Stimulated activated naive CD4-positive, alpha-beta T cell (primary cell): Measurements from ENCODE around the gene NADK.

Source experiments
- DNase-seq, 6 experiments: peaks; one replicate each; lab custom pipeline; 2025; lab: John Stamatoyannopoulos, UW

The NADK gene, protein sequence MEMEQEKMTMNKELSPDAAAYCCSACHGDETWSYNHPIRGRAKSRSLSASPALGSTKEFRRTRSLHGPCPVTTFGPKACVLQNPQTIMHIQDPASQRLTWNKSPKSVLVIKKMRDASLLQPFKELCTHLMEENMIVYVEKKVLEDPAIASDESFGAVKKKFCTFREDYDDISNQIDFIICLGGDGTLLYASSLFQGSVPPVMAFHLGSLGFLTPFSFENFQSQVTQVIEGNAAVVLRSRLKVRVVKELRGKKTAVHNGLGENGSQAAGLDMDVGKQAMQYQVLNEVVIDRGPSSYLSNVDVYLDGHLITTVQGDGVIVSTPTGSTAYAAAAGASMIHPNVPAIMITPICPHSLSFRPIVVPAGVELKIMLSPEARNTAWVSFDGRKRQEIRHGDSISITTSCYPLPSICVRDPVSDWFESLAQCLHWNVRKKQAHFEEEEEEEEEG

DNA sequence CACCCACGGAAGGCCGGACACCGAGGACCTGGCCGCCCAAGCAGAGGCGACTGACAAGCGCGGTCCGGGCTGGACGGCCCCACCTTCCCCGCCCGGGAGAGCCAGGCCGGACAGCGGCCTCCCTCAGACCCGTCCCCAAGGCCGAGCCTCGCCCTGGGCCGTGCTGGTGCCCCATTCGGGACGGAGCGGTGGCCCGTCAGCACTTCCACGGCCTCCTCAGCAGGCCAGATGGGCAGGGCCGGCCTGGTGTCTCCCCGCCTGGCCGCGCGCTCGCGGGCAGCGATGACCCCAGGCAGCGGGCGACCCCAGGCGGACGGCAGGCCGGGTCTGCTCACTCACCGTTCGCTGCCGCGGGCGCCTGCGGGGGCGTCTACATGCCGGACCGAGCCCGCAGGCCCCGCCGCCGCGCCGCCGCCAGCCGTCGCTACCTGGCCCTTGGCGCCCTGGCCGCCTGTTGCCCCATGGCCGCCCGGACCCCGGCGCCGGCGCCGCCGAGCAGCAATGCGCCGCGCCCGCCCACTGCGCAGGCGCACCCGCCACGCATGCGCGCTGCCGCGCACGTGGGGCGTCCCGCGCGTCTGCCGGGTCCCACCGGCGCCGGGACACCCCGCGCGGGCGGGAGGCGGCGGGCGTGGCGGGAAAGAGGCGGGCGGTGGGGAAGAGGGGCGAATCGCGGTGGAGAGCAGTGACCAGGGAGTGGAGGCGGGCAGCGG lies at the start of gene NADK:
TSS of gene NADK (minus strand) at position 521 of the 713 bp plus-strand sequence. CDS start 13,064 bp downstream, outside the sequence.
- peak; percentile 39 to 79 (median 71) for DNase-seq

- DNase-seq, result no peak
Measured at GRCh38 chr1:1827089-1827848, 49.0 kb upstream of the NADK start.

DNA sequence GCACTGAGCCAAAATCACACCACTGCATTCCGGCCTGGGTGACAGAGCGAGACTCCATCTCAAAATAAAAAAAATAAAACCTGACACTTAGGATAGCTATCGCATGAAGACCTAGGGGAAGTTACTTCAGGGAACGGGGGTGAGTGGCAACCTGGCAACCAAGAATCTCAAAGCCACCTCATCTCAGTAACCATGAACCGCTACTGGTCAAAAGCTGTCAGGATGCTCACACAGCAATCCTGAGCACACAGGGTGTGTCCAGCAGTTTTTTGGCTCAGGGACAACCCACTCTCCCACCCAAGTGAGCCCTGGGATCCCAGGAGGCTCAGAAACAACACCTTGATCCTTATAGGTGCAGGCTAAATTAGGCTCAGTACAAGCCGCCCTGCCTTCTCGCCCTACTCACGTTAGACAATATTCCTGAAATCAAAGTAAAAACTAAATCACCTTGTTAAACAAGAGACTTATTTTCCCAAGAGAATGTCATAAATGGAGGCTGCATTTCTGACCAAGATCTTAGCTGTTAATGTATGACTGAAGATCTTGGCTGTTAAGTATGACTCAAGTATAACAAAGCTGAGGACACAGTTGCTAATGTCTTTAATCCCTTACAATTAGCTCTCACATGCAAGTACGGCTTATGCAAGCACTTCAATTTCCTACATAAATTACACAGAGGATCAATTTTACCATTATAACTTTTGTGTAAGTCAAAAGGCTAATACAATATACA lies 48.3 kb upstream of the NADK start:
- no peak for DNase-seq

DNA sequence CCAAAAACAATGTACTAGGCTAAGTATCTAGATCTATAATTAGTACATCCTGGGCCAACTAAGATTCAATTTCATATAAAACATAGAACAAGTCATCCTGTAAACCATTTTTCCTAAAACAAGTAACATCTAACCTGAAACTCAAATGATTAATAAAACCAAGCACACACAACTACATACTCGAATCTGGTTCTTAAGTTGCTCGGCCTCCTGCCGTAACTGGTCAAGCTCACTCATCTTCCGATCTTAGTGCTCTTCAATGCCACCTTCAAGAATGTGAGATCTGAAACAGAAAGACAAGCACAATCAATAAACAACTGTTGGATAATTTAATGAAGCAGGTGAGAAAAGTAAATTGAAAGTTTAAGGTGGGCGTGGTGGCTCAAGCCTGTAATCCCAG lies 46.9 kb upstream of the NADK start:
- DNase-seq, result no peak

DNA sequence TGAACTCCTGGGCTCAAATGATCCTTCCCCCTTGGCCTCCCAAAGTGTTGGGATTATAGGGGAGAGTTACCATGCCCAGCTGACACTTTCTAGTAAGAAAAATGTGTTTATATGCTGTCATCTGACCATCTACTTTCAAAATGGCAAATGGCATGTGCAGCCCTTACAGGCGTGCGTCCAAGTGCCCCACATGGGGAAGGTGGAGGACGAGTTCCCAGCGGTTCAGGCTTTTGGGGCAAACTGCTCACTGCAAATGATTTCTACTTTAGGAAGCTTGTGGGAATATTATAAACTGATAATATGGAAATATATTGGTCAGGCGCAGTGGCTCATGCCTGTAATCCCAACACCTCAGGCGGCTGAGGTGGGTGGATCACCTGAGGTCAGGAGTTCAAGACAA lies 41.5 kb upstream of the NADK start:
- DNase-seq, result no peak

DNA sequence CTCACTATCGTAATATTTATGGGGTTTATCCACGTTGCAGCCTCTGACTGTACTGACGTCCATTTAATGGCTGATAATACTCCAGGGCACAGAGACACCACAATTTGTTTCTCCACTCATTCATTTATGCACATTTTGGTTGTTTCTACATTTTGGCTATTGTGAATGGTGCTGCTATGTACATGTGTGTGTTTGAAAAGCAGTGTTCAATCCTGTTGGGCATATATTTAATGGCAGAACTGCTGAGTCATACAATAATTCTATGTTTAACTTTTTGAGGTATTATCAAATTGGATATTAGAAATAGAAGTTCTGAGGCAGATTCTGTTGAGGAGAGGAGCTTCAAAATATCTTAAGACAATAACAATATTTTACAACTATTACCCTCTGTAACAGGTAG lies 39.0 kb upstream of the NADK start:
- DNase-seq, result no peak

GRCh38 chr1:1815606-1816281 lies 37.5 kb upstream of the NADK start:
- DNase-seq, result no peak

DNA sequence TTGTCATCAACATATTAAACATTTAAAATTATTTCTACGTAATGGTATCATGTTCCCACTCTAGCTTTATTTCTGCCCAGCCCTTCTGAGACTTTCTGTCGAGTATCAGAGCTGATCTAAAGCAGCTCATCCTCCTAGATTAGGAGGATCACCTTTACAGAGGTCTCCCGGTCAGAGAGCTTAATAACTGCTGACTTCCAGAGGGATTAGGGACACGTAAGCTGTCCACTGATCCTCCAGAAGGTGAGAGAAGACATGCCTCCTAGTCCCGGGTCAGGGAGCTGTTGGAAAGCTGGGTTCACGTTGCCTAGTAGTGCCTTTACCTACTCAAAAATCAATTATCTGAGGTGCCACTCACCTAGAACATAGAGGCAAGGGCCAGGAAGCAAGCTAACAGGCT lies 31.2 kb upstream of the NADK start:
- no peak for DNase-seq

- no peak for DNase-seq
Measured at GRCh38 chr1:1808206-1808605, 29.9 kb upstream of the NADK start.

- no peak for DNase-seq
Measured at GRCh38 chr1:1806890-1807289, 28.6 kb upstream of the NADK start.

DNA sequence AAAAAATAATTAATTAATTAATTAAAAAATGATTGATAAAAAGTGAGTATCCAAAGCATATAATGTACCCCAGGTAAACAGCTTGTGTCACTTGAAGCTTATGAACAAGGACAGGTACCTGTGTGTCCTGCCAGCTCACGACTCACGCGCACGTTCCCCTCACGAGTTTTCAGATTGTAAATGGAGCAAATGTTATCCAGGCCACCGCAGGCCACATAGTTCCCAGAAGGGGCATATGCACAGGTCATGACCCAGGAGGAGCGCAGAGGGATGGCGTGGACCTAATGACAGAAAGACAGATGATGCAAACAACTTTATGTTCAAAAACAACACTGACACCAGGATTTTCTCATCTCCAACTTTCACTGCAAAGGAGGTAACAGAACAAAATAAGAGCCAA lies 26.0 kb upstream of the NADK start:
- DNase-seq, result no peak

DNA sequence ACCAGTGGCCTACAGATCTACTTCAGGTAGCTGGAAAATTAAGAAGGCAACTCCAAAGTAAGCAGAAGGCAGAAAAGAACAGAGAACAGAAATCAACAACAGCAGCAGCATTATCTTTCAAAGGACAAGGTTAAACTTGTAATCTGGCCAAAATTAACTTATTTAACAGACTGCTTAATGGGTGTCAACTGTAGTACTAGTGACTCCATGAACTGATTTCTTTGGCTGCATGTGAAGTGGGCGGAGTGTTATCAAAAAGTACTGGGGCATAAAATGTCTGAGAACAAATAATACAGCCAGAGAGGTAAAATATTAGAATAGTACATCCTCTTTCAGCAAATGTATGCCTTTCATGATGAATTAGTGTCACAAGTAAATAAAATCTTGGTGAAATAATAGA lies 24.6 kb upstream of the NADK start:
- DNase-seq, result no peak

DNA sequence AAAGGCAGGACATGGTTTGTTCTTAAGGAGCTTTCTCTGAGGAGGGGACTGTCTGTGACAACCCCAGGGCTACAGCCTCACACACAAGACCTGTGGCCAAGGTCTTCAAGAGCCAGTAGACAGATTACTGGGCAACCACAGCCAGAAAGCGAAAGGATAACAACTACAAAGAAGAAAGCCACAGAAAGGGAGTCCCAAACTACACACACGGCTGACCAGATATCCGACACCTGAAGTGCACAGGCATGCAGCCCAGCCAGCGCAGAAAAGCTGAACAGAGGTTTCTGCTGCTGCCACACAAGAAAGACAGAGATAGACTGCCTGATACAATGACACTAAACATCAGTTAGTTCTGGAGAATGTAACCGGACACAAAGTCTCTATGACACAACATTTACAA lies 21.4 kb upstream of the NADK start:
- DNase-seq, result no peak

DNA sequence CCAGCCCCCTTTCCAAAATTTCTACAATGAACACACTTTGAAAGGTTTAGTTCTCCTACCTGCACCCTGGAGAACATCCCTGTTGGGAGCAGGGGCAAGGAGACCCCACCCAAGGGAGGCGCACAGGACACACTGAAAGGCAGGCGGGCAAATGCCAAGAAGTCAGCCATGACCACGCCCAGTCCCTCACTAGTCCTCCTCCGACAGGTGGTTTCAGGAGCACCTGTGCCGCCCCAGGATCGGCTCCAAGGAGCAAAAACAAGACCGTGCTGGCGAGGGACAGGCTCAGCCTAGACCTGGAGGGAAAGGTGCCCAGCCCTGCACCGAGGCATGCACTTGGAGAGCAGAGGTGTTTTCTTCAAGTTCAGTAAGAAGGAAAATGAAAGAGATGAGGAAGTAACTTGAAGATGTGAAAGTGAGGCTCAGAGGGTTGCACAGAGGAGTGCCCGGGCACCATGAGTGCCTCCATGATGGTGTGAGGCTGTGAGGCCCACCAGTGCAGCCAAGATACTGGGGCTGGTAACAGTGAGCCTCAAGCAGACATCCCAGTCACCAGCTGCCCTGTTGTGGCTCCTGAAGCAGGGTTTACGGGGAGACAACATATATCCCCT lies 19.6 kb upstream of the NADK start:
- no peak for DNase-seq

GRCh38 chr1:1796466-1796865 lies 18.2 kb upstream of the NADK start:
- peak in 3 of 6 experiments; percentile 11 to 25 (median 16) for DNase-seq

DNA sequence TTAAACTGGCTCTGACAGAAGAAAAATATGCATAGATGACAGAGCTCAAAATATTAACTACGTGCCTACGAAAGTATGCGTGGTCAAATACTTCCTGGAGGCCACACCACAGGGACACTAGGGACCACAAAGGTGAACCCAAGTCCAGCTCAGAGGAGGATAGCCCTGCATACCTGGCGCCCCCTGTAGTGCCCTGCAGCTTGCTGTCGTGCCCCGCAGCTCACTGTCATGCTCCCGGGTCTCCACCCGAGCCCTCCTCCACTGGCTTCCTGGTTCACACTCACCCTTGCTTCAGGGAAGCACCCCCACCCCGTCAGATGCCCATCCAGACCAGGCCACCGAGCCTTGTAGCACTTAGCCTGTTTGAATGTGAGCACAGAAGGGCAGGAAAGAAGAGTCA lies 16.7 kb upstream of the NADK start:
- no peak for DNase-seq

DNA sequence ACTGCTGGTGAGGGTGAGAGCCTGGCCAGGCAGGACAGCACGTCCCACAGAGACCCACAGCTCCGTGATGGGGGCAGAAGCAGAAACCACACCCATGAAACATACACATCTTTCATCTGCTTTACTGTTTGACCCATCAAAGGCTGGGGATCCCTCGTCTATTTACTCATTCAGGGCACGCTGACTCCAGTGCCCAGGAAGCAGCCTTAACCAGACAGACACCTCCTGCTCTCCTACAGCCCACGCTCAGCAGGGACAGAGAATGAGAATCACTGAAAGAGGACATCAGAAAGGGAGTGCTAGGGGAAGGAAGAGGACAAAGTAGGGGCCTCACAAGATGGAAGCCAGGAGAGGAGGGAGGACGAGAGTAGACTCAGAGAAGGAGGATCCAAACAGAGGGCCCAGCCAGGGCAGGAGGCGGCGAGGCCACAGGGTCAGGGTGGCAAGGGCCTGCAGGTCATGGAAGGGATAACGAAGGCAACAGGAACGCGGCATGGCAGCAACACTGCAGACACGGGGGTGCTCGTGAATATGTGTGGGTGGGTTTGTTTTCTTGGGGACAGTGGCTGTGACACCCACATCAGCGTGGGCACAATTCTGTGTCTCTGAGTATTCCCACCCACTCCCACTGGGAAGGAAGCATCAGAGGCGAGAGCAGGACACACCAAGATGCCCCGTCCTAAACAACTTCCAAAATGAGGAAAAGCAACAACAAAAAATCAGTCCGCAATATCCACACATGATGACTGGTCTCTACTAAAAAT lies 15.4 kb upstream of the NADK start:
- DNase-seq, result no peak

DNA sequence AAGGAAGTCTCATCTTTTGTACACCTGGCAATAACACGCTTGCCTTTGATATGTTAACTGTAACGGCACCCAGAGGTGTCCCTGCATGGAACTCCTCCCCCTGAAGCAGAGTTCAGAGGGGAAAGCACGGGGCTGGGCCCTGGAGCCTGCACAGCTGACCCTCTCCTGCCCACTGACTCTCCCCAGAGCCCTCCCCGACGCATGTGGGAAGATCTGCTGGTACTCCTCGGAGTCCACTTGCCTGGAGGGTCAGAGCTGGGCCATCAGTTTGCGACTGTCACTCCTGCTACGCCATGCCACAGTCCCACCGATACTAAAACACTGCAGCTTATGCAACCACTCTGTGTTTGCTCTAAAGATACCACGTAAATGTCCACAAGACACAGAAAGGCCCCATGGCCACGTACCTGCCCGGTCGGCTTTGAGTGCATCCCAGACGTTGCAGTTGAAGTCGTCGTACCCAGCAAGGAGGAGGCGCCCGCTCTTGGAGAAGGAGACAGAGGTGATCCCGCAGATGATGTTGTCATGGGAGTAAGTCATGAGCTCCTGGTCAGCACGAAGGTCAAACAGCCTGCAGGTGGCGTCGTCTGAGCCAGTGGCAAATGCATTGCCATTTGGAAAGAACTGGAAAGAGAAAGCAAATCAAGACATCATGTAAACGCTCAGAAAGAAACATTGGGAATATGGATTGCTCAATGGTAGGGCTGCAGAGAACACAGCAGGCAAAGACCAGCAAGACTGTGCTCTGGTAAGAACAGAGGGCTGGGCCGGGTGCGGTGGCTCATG lies 10.6 kb upstream of the NADK start:
- DNase-seq, result no peak

DNA sequence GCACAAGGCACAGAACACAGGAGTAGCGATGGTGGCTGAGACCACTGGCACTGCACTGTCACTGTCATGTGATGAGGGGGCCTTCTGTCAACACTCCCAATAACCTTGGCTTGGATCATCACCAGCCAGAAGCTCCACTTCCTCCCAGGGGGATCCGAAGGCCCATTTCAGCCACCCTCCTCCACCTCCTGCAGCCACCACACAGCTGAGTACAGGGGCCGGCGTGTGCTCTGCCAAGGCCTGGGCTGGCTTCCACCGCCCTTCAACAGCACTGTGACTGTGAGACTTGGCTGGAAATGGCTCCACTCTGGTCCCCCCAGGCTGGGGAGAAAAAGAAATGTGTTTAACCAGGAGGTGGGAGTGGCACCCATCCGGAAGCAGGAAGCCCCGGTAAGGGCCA lies 9.9 kb upstream of the NADK start:
- no peak for DNase-seq
